Measurements from ENCODE around the gene PPP2R3C.

The PPP2R3C gene

DNA sequence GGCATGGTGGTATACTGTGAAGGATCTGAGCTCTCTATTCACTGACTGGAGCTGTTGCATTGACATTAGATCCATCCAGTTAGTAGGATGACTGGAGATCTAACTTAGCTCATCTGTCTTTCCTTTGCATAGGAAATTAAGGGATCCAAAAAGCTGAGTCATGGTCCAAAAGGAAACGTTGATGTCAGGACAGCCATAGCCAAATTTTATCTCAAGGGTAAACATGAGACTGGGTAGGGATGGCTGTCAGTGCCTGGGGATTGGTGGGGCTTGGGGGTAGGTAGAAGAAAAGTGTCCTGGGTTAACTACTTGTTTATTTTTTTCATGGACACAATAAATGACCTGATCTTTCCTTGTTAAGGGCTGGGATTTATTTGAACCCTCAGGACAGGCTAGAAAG lies 71.1 kb downstream of the PPP2R3C start:
- Histone ChIP-seq H3K4me2 (no peak overlapping the region), H2AFZ (ENCODE audit: low read depth) (no peak overlapping the region), H4K20me1 (ENCODE audit: insufficient read depth) (no peaks in the 10 kb centered on the region), H3K27me3 (ENCODE audit: insufficient read depth, low read depth) (no peaks in the 10 kb centered on the region), H3K27ac (no peak overlapping the region), H3K36me3 (ENCODE audit: insufficient read depth) (no peaks in the 10 kb centered on the region), H3K9ac (no peak overlapping the region), H3K79me2 (ENCODE audit: insufficient read depth, low read depth) (no peaks in the 10 kb centered on the region), H3K4me3 (IDR thresholded peaks at IDR 0.05; ENCODE audit: insufficient read depth, low read depth, low read length) (no peak overlapping the region), H3K4me1 (ENCODE audit: low read depth, poor library complexity, severe bottlenecking) (peaks cover 13% of the 10 kb centered on the region)
- TF ChIP-seq, protein P1, sequence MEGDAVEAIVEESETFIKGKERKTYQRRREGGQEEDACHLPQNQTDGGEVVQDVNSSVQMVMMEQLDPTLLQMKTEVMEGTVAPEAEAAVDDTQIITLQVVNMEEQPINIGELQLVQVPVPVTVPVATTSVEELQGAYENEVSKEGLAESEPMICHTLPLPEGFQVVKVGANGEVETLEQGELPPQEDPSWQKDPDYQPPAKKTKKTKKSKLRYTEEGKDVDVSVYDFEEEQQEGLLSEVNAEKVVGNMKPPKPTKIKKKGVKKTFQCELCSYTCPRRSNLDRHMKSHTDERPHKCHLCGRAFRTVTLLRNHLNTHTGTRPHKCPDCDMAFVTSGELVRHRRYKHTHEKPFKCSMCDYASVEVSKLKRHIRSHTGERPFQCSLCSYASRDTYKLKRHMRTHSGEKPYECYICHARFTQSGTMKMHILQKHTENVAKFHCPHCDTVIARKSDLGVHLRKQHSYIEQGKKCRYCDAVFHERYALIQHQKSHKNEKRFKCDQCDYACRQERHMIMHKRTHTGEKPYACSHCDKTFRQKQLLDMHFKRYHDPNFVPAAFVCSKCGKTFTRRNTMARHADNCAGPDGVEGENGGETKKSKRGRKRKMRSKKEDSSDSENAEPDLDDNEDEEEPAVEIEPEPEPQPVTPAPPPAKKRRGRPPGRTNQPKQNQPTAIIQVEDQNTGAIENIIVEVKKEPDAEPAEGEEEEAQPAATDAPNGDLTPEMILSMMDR (conservative IDR thresholded peaks at IDR 0.05; ENCODE audit: low read depth, low read length), result no peak

DNA sequence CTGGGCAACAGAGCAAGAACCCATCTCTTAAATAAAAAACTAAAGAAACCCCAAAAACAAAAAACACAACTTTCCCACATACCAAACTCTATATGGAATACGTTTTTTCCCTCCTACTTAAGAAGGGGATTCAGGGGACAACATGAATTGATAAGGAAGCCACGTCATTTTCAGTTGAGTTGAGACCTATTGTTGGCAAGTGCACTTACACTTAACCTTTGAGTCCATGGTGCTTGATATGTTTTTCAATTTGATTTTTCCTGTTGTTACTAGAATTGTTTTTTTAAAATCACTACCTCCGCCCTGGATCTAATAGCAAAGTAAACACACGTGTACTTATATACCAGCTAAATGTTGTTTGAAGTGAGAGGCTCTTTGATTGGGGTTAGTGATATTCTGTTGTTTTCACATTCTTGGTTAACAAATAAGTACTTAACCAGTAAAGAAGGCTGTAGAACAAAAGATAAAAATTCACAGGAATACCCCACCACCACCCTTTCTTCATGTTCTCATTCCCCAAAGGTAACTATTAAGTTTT lies 73.7 kb downstream of the PPP2R3C start:
- no peaks in the 10 kb centered on the region for H3K36me3 ChIP-seq (ENCODE audit: insufficient read depth)
- H2AFZ ChIP-seq (ENCODE audit: low read depth), result no peak overlapping the region
- no peaks in the 10 kb centered on the region for H4K20me1 ChIP-seq (ENCODE audit: insufficient read depth)
- H3K9ac ChIP-seq, result no peak overlapping the region
- peaks cover 22% of the 10 kb centered on the region for H3K4me1 ChIP-seq (ENCODE audit: low read depth, poor library complexity, severe bottlenecking)
- H3K4me2 ChIP-seq, result peak overlapping the region; percentile 59
- H3K4me3 ChIP-seq (IDR thresholded peaks at IDR 0.05; ENCODE audit: insufficient read depth, low read depth, low read length), result no peak overlapping the region
- H3K27ac ChIP-seq, result no peak overlapping the region
- no peaks in the 10 kb centered on the region for H3K27me3 ChIP-seq (ENCODE audit: insufficient read depth, low read depth)
- no peaks in the 10 kb centered on the region for H3K79me2 ChIP-seq (ENCODE audit: insufficient read depth, low read depth)
- TF ChIP-seq, protein P1 (conservative IDR thresholded peaks at IDR 0.05; ENCODE audit: low read depth, low read length), result no peak

DNA sequence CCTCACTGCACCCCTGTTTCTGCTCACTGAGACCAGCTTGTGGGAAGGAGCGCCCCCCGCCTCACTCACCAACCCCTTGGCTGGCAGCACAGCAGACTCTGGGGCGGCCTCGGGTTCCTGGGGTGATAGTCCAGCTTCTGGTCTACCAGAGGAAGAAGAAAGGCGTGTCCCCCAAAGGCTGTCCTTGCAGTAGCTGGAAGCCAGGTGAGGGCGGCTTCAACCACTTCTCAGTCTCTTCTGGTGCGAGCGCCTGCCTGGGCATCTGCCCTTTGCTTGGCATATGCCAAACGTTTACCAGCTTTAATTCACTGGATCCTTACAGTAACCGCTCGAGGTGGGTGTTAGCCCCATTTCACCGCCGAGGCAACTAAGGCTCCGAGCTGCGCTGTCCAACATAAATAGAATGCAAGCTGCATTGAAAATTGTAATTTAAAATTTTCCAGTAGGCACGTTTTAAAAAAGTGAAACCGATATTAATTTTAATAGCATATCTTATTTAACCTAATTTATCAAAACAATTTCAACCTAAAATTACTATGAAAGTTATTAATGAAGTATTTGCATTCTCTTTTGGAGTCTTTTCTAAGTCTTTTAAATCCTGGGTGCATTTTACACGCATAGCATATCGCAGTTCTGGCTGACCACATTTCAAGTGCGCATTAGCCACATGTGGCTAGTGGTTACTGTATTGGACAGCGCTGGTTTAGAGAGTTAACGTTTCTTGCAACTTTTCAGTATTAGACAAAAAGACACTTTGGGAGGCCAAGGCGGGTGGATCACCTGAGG lies 74.8 kb downstream of the PPP2R3C start:
- H3K36me3 ChIP-seq (ENCODE audit: insufficient read depth), result no peaks in the 10 kb centered on the region
- no peaks in the 10 kb centered on the region for H3K79me2 ChIP-seq (ENCODE audit: insufficient read depth, low read depth)
- H2AFZ ChIP-seq (ENCODE audit: low read depth), result peak overlapping the region; percentile 78
- peak overlapping the region; percentile 84 for H3K27ac ChIP-seq
- no peak overlapping the region for H3K4me3 ChIP-seq (IDR thresholded peaks at IDR 0.05; ENCODE audit: insufficient read depth, low read depth, low read length)
- H3K4me2 ChIP-seq, result peak overlapping the region; percentile 59
- no peaks in the 10 kb centered on the region for H3K27me3 ChIP-seq (ENCODE audit: insufficient read depth, low read depth)
- peaks cover 22% of the 10 kb centered on the region for H3K4me1 ChIP-seq (ENCODE audit: low read depth, poor library complexity, severe bottlenecking)
- H4K20me1 ChIP-seq (ENCODE audit: insufficient read depth), result no peaks in the 10 kb centered on the region
- TF ChIP-seq, protein P1 (conservative IDR thresholded peaks at IDR 0.05; ENCODE audit: low read depth, low read length), result no peak
- peak overlapping the region; percentile 59; the same call in 1 of the 2 replicates for H3K9ac ChIP-seq

DNA sequence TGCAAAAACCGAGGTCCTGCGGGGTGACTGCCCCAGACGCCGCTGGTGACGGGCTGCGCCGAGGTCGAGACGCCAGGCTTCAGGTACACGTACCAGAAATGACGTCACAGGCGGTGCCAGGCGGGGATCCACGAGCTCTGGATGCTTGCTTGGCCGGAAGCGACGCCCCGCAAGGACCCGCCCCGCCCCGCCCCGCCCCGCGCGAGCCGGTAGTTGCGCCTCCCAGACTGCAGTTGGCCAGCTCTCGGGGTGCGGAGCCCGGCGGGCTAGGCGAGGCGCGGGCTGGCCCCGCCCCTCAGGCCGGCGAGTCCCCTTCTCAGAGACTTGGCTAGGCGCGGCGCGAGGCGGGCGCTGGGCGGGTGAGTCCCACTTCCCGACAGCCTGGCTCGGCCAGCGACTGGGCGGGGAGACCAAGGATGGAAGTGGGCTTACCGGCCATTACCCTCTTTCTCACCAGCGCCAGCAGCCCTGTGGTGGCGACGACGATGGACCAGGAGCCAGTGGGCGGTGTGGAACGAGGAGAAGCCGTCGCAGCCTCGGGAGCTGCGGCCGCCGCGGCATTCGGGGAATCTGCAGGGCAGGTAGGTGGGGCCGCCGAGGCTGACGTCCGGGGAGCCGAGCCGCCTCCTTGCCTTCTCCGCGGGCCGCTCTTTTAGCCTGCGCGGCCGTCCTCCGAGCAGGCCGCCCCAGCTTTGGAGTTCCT lies 75.6 kb downstream of the PPP2R3C start, which contains the start of gene FAM177A1:
FAM177A1 (plus strand) TSS at position 225 of the 703 bp plus-strand sequence; CDS start at position 417, 192 bp downstream.
- no peaks in the 10 kb centered on the region for H3K79me2 ChIP-seq (ENCODE audit: insufficient read depth, low read depth)
- H3K27me3 ChIP-seq (ENCODE audit: insufficient read depth, low read depth), result no peaks in the 10 kb centered on the region
- TF ChIP-seq, protein P1 (conservative IDR thresholded peaks at IDR 0.05; ENCODE audit: low read depth, low read length), result no peak
- H3K4me3 ChIP-seq (IDR thresholded peaks at IDR 0.05; ENCODE audit: insufficient read depth, low read depth, low read length), result no peak within 1 kb of the TSS
- no peaks in the 10 kb centered on the region for H3K36me3 ChIP-seq (ENCODE audit: insufficient read depth)
- H3K27ac ChIP-seq, result peak within 1 kb of the TSS; percentile 84
- peak within 1 kb of the TSS; percentile 91 for H3K4me2 ChIP-seq
- no peaks in the 10 kb centered on the region for H4K20me1 ChIP-seq (ENCODE audit: insufficient read depth)
- peak within 1 kb of the TSS; percentile 93 for H2AFZ ChIP-seq (ENCODE audit: low read depth)
- peak within 1 kb of the TSS; percentile 77 for H3K9ac ChIP-seq
- H3K4me1 ChIP-seq (ENCODE audit: low read depth, poor library complexity, severe bottlenecking), result peaks cover 22% of the 10 kb centered on the region

Data from KMS-11 (cell line).